Large intestine (tissue), 3 donors: ENCODE measurements around the gene GPR150. TPM values are rescaled to one million over a fixed set of nuclear protein-coding genes. Genes with fewer than 3 reads are reported as not detected.

Experiments used
- DNase-seq, 2 donors: peaks; one replicate each; pipeline versions ENCODE4 v3.0.0 to v3.0.0-alpha.2; 2013
- H3K27ac ChIP-seq: one replicate; pipeline ENCODE4 v1.5.1; 2013; ENCODE audit warnings: low read length
- H3K27me3 ChIP-seq: 2 replicates; pipeline ENCODE4 v1.6.1; 2013; ENCODE audit warnings: low read length; ENCODE audit not compliant: control insufficient read depth, insufficient read depth
- H3K36me3 ChIP-seq: 2 replicates; pipeline ENCODE4 v1.6.1; 2013; ENCODE audit warnings: low read length; ENCODE audit not compliant: control insufficient read depth, insufficient read depth
- H3K4me1 ChIP-seq: one replicate; pipeline ENCODE4 v1.6.1; 2013; ENCODE audit warnings: low read length; ENCODE audit not compliant: control insufficient read depth, insufficient read depth
- H3K4me3 ChIP-seq: one replicate; pipeline ENCODE4 v1.5.1; 2013; ENCODE audit warnings: low read length
- H3K9me3 ChIP-seq: one replicate; pipeline ENCODE4 v1.6.1; 2013; ENCODE audit warnings: mild to moderate bottlenecking, low read depth, low read length, moderate library complexity; ENCODE audit not compliant: control insufficient read depth
- WGBS: methylation state at CpG from one replicate; pipeline ENCODE4 v1.1.5; 2013; ENCODE audit warnings: low lambda C conversion rate; ENCODE audit not compliant: insufficient coverage; 5-methylcytosine and 5-hydroxymethylcytosine counted together
- polyA plus RNA-seq: library from polyadenylated mRNA; unstranded; fragments of 120-200 nt; gene quantifications from one replicate; pipeline ENCODE4 v1.2.1, GENCODE V29; 2013

GPR150 gene
- polyA plus RNA-seq, 1 donor, result 0.90 TPM

DNA sequence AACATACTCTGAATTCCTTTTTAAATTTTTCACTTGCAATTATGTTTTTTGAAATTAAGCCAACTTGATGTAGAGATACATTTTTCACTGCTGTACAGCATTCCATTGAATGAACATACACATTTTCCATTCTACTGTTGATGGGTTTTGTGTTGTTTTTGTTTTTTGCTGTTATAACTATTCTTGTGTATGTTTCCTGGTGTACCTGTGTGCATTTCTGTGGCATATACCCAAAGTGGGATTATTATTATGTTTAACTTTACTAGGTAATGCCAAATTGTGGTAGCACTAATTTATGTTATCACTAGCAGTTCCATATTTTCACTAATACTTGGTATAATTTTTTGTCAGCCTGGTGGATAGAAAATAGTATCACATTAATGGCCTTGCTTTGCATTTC lies 29.4 kb downstream of the GPR150 start:
- Histone ChIP-seq H3K36me3 (no peaks in the 10 kb centered on the region), H3K4me1 (peaks cover 6% of the 10 kb centered on the region), H3K27me3 (no peaks in the 10 kb centered on the region), H3K4me3 (no peak overlapping the region), H3K9me3 (peaks cover 3% of the 10 kb centered on the region), H3K27ac (no peak overlapping the region)
- DNase-seq, result no peak

- Histone ChIP-seq H3K4me3 (no peak overlapping the region), H3K9me3 (peaks cover 3% of the 10 kb centered on the region), H3K27ac (no peak overlapping the region), H3K4me1 (peaks cover 6% of the 10 kb centered on the region), H3K36me3 (no peaks in the 10 kb centered on the region), H3K27me3 (no peaks in the 10 kb centered on the region)
- no peak for DNase-seq
These were observed 30.1 kb downstream of the GPR150 start for GRCh38 chr5:95649842-95650620.

GRCh38 chr5:95652849-95653248 lies 33.0 kb downstream of the GPR150 start:
- Histone ChIP-seq H3K36me3 (no peaks in the 10 kb centered on the region), H3K4me3 (no peak overlapping the region), H3K27ac (no peak overlapping the region), H3K27me3 (no peaks in the 10 kb centered on the region), H3K4me1 (no peaks in the 10 kb centered on the region), H3K9me3 (no peaks in the 10 kb centered on the region)
- DNase-seq, result no peak
- WGBS, result 100% methylated on average over 1 of the region's 1 CpG

DNA sequence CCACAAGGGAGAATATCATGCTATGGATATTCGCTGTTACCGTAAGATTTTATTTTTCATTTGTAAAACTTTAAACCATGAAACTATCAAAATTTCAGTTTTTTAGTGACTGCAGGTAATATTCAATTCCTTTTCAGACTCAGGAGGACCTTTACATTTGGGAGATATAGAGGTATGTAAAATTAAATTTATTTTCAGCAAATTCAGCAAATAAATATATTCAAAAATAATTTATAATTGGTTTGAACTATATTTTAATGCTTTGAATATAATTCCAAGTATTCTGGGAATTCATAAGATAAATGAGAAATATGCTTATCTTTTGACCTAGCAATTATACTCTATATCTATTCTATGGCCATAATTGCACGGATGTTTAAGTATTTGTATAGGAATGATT lies 34.3 kb downstream of the GPR150 start:
- Histone ChIP-seq H3K27ac (no peak overlapping the region), H3K4me1 (no peaks in the 10 kb centered on the region), H3K9me3 (no peaks in the 10 kb centered on the region), H3K36me3 (no peaks in the 10 kb centered on the region), H3K27me3 (no peaks in the 10 kb centered on the region), H3K4me3 (no peak overlapping the region)
- no peak for DNase-seq
- 100% methylated on average over 1 of the region's 3 CpGs for WGBS

DNA sequence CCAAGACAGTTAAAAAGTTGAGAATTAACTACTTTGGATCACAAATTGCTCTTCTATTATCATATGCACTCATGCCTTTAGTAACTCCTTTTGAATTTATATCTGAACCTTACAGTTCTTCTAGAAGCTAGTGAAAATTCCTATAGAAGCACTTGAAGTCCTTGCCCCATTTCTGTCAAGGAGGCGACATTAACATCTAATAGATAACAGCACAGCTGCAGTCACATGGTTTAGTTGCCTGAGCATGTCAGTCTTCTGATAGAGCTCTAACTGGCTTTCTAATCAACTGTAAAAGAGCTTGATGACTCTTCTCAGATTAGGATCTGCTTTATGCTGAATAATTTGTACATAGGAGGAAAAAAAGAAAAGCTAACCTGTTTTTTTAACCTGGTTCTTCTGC lies 35.7 kb downstream of the GPR150 start:
- no peaks in the 10 kb centered on the region for H3K27me3 ChIP-seq
- H3K9me3 ChIP-seq, result no peaks in the 10 kb centered on the region
- WGBS, result no CpG with 5 or more reads among the region's 1 CpG
- no peak for DNase-seq
- H3K27ac ChIP-seq, result no peak overlapping the region
- no peaks in the 10 kb centered on the region for H3K36me3 ChIP-seq
- H3K4me3 ChIP-seq, result no peak overlapping the region
- H3K4me1 ChIP-seq, result no peaks in the 10 kb centered on the region

DNA sequence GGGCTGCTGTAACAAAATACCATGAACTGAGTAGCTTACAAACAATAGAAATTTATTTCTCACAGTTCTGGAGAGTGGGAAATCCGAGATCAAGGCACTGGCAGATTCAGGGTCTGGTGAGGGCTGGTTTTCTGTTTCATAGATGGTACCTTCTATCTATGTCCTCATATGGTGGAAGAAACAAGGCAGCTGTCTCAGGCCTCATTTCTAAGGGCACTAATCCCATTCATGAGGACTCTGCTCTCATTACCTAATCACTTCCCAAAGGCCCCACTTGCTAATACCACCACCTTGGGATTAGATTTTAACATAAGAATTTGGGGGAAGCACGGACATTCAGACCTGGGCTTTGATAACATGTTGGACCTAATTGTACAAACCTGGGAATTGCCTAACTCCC lies 40.2 kb downstream of the GPR150 start:
- Histone ChIP-seq H3K4me3 (no peak overlapping the region), H3K4me1 (no peaks in the 10 kb centered on the region), H3K27me3 (no peaks in the 10 kb centered on the region), H3K36me3 (no peaks in the 10 kb centered on the region), H3K9me3 (no peaks in the 10 kb centered on the region), H3K27ac (no peak overlapping the region)
- no peak for DNase-seq
- WGBS, result 100% methylated on average over 1 of the region's 2 CpGs

GRCh38 chr5:95662946-95663345 lies 43.1 kb downstream of the GPR150 start:
- no peaks in the 10 kb centered on the region for H3K4me1 ChIP-seq
- H3K4me3 ChIP-seq, result no peak overlapping the region
- no peaks in the 10 kb centered on the region for H3K27me3 ChIP-seq
- H3K9me3 ChIP-seq, result no peaks in the 10 kb centered on the region
- no peaks in the 10 kb centered on the region for H3K36me3 ChIP-seq
- H3K27ac ChIP-seq, result no peak overlapping the region
- DNase-seq, result no peak

DNA sequence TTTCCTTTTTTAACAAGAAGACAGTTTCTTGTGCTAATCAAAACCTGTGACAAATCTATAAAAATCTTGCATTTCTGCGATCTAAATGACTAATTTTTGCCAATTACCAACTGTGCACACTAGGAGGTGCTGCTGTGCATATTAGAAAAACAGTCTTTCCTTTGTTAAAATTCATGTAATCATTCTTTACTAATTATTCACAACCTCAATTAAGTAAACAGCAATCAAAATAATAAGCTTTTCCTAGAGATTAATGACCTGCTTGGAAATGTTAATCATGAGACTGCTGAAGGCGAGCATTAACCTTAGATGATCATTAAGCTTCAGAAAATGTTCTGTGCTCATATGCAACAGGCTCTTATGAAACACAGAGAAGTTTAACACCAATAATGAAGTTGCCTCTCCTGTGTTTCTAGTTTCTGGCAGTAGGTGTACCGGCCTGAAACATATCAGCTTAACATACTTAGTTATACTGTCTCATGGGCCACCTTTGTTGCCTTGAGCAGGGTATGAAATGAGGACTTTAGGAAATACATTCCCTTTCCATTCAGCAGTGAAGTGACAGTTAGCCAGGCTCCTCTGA lies 44.4 kb downstream of the GPR150 start:
- 14% methylated on average over 1 of the region's 3 CpGs for WGBS
- no peaks in the 10 kb centered on the region for H3K4me1 ChIP-seq
- peak in 1 of 2 donors; percentile 47 for DNase-seq
- no peaks in the 10 kb centered on the region for H3K9me3 ChIP-seq
- H3K27ac ChIP-seq, result no peak overlapping the region
- no peak overlapping the region for H3K4me3 ChIP-seq
- no peaks in the 10 kb centered on the region for H3K27me3 ChIP-seq
- H3K36me3 ChIP-seq, result no peaks in the 10 kb centered on the region

- no CpG with 5 or more reads among the region's 4 CpGs for WGBS
These were observed 47.3 kb downstream of the GPR150 start for GRCh38 chr5:95667061-95667618.

DNA sequence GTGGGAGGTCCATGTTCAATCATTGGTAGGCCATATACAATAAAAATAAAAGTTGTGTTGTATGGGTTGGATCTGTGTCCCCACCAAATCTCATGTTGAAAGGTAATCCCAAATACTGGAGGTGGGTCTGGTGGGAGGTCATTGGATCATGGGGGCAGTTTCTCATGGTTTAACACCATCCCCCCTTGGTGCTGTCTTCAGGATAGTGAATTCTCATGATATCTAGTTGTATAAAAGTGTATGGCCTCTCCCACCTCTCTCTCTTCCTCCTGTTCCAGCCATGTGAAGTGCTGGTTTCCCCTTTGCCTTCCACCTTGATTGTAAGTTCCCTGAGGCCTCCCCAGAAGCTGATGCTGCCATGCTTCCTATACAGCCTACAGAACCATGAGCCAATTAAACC lies 47.8 kb downstream of the GPR150 start:
- H3K27me3 ChIP-seq, result no peaks in the 10 kb centered on the region
- no peak overlapping the region for H3K4me3 ChIP-seq
- no peaks in the 10 kb centered on the region for H3K4me1 ChIP-seq
- no peaks in the 10 kb centered on the region for H3K9me3 ChIP-seq
- H3K36me3 ChIP-seq, result no peaks in the 10 kb centered on the region
- no peak for DNase-seq
- H3K27ac ChIP-seq, result no peak overlapping the region

More at GRCh38 chr5:95667061-95667618, 47.3 kb downstream of the GPR150 start:
- Histone ChIP-seq H3K4me3 (no peak overlapping the region), H3K27ac (no peak overlapping the region), H3K4me1 (no peaks in the 10 kb centered on the region), H3K27me3 (no peaks in the 10 kb centered on the region), H3K9me3 (no peaks in the 10 kb centered on the region), H3K36me3 (no peaks in the 10 kb centered on the region)
- DNase-seq, result no peak

- DNase-seq, result no peak
- H3K27ac ChIP-seq, result no peak overlapping the region
These were observed 48.3 kb downstream of the GPR150 start for GRCh38 chr5:95668216-95668615.

More at GRCh38 chr5:95668216-95668615, 48.3 kb downstream of the GPR150 start:
- Histone ChIP-seq H3K9me3 (no peaks in the 10 kb centered on the region), H3K4me1 (no peaks in the 10 kb centered on the region), H3K36me3 (no peaks in the 10 kb centered on the region), H3K4me3 (no peak overlapping the region), H3K27me3 (no peaks in the 10 kb centered on the region)
